Measurements from ENCODE around the gene ARAP1.

ARAP1 gene

GRCh38 chr11:72712168-72712751 lies 39.9 kb downstream of the ARAP1 start:
- no peak overlapping the region for H3K4me3 ChIP-seq (ENCODE audit: low read depth, low read length)
- no peaks in the 10 kb centered on the region for H3K9me3 ChIP-seq (ENCODE audit: severe bottlenecking)
- no peak for TF ChIP-seq CTCF (IDR thresholded peaks at IDR 0.05; ENCODE audit: low read depth, low read length)
- peaks cover 9% of the 10 kb centered on the region for H3K36me3 ChIP-seq
- H3K27me3 ChIP-seq (ENCODE audit: insufficient read depth, low read depth, severe bottlenecking), result no peaks in the 10 kb centered on the region
- no peak overlapping the region for H3K27ac ChIP-seq
- DNase-seq, result no peak

DNA sequence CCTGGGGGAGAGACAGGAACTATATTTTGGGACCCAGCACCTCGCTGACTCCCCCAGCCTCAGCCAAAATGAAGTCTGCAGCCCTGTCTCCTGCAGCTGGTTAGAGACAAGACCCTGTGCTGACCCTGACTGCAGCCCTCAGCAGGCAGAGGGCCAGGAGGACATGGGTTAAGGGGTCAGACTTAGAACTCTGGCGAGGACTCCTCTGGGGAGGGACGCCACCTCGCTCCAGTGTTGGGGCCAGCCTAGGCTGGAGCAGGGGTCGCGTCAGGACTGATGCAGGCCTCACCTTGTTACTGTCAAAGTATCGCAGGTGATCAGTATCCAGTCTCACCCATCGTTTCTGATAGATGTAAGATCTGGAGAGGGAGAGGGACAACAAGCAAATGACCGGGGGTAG lies 41.1 kb downstream of the ARAP1 start:
- Histone ChIP-seq H3K4me3 (ENCODE audit: low read depth, low read length) (no peak overlapping the region), H3K36me3 (peaks cover 9% of the 10 kb centered on the region), H3K9me3 (ENCODE audit: severe bottlenecking) (no peaks in the 10 kb centered on the region), H3K27me3 (ENCODE audit: insufficient read depth, low read depth, severe bottlenecking) (no peaks in the 10 kb centered on the region), H3K27ac (no peak overlapping the region)
- no peak for TF ChIP-seq CTCF (IDR thresholded peaks at IDR 0.05; ENCODE audit: low read depth, low read length)
- DNase-seq, result no peak

GRCh38 chr11:72710278-72710677 lies 41.9 kb downstream of the ARAP1 start:
- no peak for DNase-seq
- no peaks in the 10 kb centered on the region for H3K9me3 ChIP-seq (ENCODE audit: severe bottlenecking)
- TF ChIP-seq CTCF (IDR thresholded peaks at IDR 0.05; ENCODE audit: low read depth, low read length), result no peak
- H3K27ac ChIP-seq, result no peak overlapping the region
- H3K27me3 ChIP-seq (ENCODE audit: insufficient read depth, low read depth, severe bottlenecking), result no peaks in the 10 kb centered on the region
- peaks cover 9% of the 10 kb centered on the region for H3K36me3 ChIP-seq
- H3K4me3 ChIP-seq (ENCODE audit: low read depth, low read length), result no peak overlapping the region

DNA sequence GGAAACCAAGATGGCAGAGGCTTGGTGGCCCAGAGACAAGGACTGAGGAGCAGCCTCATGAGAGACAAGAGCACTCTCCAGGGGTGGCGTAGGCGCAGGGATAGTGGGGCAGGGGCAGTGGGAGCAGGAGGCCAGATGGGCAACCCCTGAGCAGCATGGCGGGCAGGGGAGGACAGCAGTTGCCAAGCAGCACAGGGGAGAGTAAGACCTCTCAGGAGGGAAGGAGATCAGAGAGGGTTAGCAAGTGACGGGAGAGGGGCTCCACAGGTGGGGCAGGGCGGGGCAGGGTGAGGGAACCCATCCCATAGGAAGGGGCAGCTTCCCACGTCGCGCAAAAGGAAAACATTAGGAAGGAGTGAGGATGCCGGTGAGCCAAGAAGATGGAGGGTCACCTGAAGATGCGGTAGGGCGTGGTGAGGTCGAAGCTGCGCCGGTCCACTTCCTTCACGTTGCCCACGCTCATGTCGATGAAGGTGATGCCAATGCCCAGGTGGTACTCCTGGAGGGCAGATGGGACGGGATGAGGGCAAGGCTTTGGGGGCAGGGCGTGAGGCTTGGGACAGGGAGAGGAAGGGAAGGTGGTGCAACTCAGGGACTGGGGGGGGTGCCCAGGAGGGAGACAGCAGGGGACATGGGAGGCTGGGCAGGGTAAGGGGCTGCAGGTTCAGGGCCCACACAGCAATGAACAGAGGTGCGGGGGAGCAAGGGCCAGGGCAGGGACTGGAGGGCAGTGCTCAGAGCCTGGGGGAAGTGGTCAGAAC lies 42.5 kb downstream of the ARAP1 start:
- Histone ChIP-seq H3K4me3 (ENCODE audit: low read depth, low read length) (no peak overlapping the region), H3K27ac (no peak overlapping the region), H3K9me3 (ENCODE audit: severe bottlenecking) (no peaks in the 10 kb centered on the region), H3K27me3 (ENCODE audit: insufficient read depth, low read depth, severe bottlenecking) (no peaks in the 10 kb centered on the region), H3K36me3 (peaks cover 15% of the 10 kb centered on the region)
- no peak for DNase-seq
- TF ChIP-seq CTCF (IDR thresholded peaks at IDR 0.05; ENCODE audit: low read depth, low read length), result no peak

GRCh38 chr11:72707032-72707431 lies 45.2 kb downstream of the ARAP1 start:
- Histone ChIP-seq H3K4me3 (ENCODE audit: low read depth, low read length) (no peak overlapping the region), H3K27me3 (ENCODE audit: insufficient read depth, low read depth, severe bottlenecking) (no peaks in the 10 kb centered on the region), H3K9me3 (ENCODE audit: severe bottlenecking) (no peaks in the 10 kb centered on the region), H3K36me3 (peaks cover 30% of the 10 kb centered on the region), H3K27ac (peak overlapping the region; percentile 65)
- no peak for DNase-seq
- no peak for TF ChIP-seq CTCF (IDR thresholded peaks at IDR 0.05; ENCODE audit: low read depth, low read length)

Measured in WERI-Rb-1 (cell line).